IPS-18c (cell line): Measurements from ENCODE around the gene AHNAK2.
"Not testable (repeated sequence)": the region's sequence is repeated elsewhere in the genome, so short reads cannot be mapped to it uniquely, and the experiment has no call there.

Experiments
- H3K4me3 ChIP-seq: 2 replicates; pipeline ENCODE4 v1.7.0; 2013; ENCODE audit warnings: low read depth, mild to moderate bottlenecking, low read length, moderate library complexity; ENCODE audit not compliant: insufficient read depth
- H3K9me3 ChIP-seq: one replicate; pipeline ENCODE4 v1.6.1; 2013; ENCODE audit warnings: mild to moderate bottlenecking, low read length, moderate library complexity; ENCODE audit not compliant: control insufficient read depth, insufficient read depth

The AHNAK2 gene

DNA sequence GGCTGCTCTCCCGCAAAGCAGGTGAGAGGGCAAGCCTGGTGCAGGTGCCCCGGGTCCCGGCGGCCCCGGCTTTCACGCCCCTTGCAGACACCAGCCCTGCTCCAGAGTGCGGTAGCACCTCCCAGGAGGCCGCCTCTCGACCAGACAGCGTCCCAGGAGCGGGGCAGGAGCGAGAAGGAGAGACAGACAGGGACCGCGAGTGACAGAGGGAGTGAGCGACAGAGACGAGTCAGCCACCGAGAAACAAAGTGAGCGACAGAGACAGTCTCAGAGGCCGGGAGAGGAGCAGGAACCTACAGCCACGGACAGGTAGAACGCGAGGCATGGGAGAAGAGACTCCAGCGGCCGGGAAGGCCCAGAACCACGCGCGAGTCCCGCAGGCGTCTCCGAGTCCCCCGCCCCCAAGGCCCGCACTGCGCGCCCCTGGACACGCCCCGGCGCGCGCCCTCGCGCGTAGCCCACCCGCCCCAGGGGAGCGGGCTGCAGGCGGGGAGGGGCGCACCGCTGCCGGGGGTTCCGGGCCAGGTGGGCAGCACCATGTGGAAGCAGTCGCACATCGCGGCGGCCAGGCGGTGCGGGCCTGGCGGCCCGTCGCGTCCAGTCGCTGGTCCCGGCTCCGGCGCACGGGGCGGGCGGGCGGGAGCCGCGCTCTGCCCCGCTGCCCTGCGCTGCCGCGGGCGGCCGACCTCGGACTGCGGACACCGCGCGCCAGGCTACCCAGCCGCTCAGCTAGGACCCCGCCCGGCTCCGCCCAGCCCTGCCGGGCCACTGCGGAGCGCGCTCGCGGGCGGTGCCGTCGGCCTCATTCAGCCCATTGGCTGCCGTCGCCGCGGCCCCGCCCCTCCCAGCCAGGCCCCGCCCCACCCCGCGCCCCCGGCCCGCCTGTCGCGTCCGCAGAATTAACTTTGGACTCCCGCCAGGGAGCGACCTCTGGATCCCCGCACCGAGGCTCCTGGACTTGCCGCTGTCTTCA is at the start of gene AHNAK2:
Gene AHNAK2, minus strand, starts transcription at position 694 of the 973 bp plus-strand sequence. Its CDS starts 137 bp downstream, at position 557.
- Histone ChIP-seq H3K4me3 (peak within 1 kb of the TSS; percentile 48), H3K9me3 (no peaks in the 10 kb centered on the region)

DNA sequence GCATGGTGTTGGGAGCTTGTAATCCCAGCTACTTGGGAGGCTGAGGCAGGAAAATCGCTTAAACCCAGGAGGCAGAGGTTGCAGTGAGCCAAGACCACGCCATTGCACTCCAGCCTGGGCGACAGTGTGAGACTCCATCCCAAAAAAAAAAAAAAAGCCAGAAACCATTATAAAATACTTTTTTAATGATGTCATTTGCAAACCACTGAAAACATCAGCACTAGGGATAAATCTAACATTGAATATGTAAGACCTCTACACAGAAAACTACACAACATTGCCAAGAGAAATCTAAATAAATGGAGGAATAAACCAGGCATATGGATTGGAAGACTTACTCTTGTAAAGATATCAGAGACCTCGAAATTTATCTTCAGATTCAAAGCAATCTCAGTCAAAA is 49.5 kb upstream of the AHNAK2 start:
- H3K4me3 ChIP-seq, H3K9me3 ChIP-seq: not testable (repeated sequence)

DNA sequence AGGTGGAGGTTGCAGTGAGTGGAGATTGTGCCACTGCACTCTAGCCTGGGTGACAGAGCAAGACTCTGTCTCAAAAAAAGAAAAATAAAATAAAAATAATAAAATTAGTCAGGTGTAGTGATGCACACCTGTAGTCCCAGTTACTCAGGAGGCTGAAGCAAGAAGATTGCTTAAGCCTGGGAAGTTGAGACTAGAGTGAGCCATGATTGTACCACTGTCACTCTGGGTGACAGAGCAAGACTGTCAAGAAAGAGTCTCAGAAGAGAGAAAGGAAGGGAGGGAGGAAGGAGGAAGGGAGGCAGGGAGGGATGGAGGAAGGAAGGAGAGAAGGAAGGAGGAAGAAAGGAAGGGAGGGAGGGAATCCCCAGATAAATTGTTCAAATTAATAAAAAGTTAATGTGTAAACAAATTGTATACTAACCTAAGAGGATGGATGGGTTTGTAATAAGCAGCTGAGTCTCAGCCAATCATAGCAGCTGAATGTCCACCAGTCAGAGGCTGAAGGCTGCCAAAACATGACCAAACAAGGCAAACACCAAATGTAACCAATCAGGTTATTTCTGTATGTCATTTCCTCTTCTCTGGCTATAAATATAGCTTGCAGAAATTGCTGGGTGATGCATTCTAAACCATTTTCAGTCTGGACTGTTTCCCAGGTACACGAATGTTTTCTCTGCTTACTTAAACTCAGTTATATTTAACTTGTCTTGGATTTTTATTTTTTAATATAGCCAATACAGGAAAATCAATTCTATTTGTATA is 48.8 kb upstream of the AHNAK2 start:
- no peak overlapping the region for H3K4me3 ChIP-seq

DNA sequence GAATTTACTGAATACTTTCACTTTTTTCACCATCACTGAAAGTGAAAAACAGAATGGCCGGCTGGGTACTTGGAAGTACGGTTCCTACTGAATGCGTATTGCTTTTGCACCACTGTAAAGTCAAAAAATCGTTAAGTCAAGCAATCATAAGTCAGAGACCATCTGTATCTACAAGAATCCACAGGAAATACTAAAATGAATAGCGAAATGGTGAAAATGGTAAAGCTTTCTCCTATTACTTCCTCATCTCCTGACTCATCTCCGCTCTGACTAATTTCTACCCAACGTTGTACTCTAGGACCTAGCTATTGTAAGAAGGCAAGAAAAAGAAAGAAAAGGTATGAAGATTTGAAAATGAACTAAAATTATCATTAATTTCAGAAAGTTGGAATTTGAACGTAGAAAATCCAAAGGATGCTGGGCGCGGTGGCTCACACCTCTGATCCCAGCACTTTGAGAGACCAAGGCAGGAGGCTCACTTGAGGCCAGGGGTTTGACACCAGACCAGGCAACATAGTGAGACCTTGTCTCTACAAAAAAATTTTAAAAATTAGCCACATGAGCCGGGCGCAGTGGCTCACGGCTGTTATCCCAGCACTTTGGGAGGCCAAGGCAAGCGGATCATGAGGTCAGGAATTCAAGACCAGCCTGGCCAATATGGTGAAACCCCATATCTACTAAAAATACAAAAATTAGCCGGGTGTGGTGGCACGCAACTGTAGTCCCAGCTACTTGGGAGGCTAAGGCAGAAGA is 48.0 kb upstream of the AHNAK2 start:
- no peak overlapping the region for H3K4me3 ChIP-seq
- H3K9me3 ChIP-seq, result no peaks in the 10 kb centered on the region

More for the DNA sequence above, 48.8 kb upstream of the AHNAK2 start:
- H3K9me3 ChIP-seq, result no peaks in the 10 kb centered on the region

DNA sequence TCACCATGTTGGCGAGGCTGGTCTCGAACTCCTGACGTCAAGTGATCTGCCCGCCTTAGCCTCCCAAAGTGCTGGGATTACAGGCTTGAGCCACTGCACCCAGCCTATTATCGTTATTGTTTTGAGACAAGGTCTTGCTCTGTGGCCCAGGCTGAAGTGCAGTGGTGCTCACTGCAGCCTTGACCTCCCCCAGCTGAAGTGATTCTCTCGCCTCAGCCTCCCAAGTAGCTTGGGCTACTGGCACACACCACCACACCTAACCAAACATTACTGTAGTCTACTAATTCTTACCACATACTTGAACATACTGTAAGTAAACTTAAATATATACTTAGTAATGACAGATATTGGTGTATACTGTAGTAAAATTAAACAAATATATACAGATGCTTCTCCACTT is 47.3 kb upstream of the AHNAK2 start:
- H3K4me3 ChIP-seq, result no peak overlapping the region
- H3K9me3 ChIP-seq, result no peaks in the 10 kb centered on the region

DNA sequence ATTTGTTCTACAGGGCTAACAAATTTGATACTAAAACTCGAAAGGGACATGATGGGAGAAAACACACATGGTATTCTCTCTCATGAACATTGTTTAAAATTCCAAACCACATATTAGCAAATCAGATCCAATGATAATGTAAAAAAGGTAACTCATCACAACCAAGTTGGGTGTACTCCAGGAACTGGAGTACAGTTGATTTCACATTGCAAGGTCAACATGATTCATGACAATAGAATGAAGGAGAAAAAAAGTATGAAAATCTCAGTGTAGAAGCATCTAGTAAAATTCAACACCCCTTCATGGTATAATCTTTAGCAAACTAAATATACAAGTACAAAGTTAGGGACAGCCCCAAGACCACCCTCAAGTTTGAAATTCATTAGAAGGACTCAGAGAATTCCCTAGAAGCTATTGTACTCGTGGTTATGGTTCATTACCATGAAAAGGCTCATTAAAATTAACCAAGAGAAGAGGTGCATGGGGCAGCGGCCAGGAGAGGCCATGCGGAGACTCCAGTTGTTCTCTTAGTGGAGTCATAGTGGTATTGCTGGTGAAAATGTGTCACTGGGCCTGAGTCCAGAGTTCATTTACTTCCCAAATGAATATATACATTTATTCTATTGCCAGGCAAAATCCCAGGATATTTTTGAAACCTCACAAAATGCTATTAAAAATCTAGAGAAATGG is 45.8 kb upstream of the AHNAK2 start:
- H3K4me3 ChIP-seq, result no peak overlapping the region
- H3K9me3 ChIP-seq, result no peaks in the 10 kb centered on the region

DNA sequence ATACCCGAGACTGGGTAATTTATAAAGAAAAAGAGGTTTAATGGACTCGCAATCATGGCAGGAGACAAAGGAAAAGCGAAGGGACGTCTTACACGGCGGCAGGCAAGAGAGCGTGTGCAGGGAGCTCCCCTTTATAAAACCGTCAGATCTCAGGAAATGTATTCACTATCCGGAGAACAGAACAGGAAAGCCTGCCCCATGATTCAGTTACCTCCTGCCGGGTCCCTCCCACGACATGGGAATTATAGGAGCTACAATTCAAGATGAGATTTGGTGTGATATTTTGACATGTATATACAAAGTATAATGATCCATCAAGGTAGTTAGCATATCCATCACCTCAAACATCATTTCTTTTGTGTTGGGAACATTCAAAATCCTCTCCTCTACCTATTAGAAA is 45.0 kb upstream of the AHNAK2 start:
- Histone ChIP-seq H3K9me3 (no peaks in the 10 kb centered on the region), H3K4me3 (no peak overlapping the region)

DNA sequence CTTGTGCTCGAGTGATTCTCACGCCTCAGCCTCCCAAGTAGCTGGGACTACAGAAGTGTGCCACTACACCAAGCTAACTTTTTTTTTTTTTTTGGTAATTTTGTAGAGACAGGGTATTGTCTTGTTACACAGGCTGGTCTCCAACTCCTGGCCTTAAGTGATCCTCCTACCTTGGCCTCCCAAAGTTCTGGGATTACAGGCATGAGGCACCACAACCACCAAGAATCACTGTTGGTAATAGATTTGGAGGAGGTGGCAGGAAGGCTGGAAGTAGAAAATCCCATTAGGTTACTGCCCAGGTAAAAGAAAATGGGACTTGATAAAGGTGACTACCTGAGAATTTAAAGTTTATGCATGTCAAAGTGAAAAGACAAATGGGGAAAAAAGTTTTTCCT is 44.1 kb upstream of the AHNAK2 start:
- no peaks in the 10 kb centered on the region for H3K9me3 ChIP-seq
- H3K4me3 ChIP-seq, result peak overlapping the region; percentile 93

DNA sequence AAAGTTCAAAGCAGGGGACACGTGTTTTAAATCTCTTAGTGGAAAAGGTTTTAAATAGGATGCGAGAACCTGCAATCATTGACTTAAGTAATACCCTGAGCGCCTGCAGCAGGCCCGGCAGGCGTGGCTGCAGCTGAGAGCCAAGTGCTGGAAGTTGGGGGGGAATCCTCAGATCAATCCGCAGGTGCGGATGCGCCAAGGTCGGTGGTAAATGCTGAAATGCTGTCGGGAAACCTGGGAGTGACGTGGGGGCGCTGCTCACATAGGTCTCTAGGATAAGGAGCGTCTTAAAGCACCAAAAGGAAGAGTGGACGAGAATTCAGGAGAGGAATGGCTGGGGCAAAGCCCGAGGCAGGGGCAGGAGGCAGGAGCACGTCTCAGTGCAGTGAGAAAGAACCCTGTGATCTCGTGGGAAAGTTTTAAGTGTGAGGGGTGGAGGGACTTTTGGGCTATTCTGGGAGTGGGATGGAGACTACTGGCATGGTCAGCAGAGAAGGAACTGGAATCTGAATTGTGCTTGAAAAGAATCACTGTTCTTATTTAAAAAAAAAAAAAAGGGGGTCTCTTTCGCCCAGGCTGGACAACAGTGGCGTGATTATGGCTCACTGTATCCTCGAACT is 43.6 kb upstream of the AHNAK2 start:
- no peaks in the 10 kb centered on the region for H3K9me3 ChIP-seq
- H3K4me3 ChIP-seq, result peak overlapping the region; percentile 93

DNA sequence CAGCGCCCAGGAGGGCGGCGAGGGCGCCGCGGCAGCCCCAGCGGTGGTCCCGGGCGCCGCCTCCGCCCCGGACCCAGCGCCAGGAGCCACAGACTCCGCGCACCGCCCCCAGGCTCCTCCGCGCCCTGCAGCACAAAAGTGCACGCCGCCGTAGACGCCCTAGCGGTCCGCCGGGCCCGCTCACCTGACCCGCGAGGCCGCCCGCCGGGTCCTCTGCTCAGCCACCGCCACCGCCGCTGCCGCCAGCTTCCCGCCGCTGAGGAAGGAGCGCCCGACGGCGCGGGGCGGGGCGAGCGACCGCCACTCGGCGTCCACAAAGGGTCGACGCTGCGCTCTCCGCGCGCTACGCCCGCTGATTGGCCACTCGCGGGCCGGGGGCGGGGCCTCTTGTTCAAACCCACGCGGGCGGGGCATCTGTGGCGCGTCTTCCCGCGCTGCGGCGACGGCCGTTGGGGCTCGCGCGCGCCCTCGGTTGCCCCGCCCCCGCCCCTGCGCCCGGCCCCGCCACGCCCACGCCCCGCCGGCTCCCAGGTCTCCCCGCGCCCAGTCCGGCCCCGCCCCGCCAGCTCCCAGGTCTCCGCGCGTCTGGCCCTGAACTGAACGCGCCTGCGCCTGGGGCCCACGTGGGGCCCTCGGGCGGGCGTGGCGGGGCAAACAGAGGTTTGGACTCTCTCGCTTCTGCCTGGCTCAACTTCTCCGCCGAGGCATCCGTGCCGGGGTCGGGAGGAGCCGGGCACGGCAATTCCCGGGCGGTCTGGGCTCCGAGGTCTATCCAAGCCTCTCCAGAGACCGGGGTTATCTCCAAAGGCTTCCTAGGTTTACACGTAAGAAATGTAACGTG is 42.9 kb upstream of the AHNAK2 start, which contains the start of gene CDCA4:
Gene CDCA4, minus strand, starts transcription at position 269 of the 841 bp plus-strand sequence. CDS start 9,154 bp downstream, outside the sequence.
- Histone ChIP-seq H3K4me3 (peak within 1 kb of the TSS; percentile 93), H3K9me3 (no peaks in the 10 kb centered on the region)

DNA sequence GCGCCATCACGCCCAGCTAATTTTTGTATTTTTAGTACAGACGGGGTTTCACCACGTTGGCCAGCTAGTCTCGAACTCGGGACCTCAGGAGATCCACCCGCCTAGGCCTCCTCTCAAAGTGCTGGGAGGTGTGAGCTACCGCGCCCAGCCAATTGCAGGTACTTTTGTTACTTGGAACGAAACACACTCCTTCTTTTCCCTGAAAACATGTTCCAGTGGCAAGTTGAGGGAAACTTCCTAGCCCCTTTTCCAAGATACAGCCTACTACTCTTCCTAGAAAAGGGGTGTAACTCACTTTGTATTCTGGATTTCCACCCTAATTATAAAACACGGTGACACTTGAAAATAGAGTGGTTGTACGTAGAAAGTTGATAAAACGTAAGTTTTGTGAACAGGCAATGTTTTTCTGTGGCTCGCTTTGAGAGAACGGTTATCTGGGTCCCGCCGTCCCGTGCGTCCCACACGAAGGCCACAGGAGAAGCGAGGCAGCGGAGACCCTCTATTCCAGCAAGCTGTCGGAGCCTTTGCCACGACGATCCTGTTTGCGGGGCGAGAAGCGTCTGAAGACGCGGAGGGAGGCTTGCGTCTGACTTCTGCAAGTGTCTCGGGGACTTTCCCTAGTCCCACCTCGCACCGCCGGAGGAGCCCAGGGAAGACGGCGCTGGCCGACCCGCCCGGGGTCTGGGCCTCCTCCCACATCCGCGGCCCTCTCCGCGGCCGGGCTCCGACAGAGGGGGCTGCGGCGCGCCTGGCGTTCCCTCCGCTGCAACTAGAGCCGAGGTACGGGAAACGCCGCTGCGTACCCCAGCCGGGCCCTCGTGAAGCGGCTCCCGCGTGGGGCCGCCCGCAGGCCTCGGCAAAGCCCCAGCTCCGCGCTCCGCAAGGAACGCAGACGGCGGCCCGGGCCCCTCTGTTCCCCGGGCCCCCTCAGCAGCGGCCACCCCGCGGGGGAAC is 42.0 kb upstream of the AHNAK2 start:
- H3K4me3 ChIP-seq, result peak overlapping the region; percentile 93
- H3K9me3 ChIP-seq, result no peaks in the 10 kb centered on the region

DNA sequence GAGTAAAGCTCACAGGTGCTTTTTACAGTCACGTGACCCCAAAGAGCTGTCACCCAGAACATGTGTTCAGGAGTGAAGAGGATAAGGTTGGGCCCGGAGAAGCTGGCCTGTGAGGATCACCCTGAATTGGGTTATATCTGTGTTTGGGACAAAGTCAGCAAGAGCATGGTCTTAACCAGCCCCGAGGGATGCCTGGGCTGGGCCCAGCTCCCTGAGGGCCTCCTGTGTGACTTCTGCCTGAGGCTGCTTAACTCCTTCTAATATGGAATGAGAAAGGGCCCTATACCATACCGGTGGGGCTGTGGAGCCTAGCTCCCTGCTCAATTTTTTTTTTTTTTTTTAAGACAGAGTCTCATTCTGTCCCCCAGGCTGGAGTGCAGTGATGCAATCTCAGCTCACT is 40.2 kb upstream of the AHNAK2 start:
- no peaks in the 10 kb centered on the region for H3K9me3 ChIP-seq
- no peak overlapping the region for H3K4me3 ChIP-seq

DNA sequence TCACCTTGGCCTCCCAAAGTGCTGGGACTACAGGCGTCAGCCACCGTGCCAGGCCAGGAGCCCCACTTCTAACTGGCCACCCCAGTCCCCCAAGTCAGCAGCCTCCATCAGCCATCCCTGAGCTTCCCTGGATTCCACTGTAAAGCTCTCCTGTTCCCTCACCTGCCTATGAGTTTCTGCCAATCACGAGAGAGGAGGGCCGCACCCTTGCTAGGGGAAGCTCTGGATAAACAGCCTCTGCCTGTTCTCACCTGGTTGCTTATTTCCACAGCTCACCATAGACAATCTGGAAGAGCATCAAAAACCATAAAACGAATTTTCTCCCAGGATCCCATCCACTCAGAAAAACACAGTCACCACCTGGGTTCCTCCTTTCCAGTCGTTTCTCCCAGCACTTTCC is 37.7 kb upstream of the AHNAK2 start:
- Histone ChIP-seq H3K9me3 (no peaks in the 10 kb centered on the region), H3K4me3 (no peak overlapping the region)

DNA sequence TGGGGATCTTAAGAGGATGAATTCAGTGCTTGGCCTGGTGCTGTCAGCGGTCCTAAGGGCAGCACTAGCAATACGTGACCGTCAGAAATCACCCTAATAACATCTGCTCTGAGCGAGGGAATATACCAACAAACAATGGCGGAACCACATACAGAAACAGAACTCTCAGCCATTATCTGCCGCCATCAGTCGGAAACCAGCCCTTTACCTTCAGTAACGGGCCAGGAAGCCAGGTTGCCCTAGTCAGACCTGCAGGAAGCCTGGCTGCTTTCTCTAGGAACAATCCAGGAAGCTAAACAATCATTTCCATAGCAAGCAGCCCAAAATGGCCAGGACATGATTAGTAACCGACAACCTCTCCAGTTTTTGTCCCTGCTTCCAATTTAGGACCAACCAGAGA is 37.1 kb upstream of the AHNAK2 start:
- Histone ChIP-seq H3K4me3 (no peak overlapping the region), H3K9me3 (no peaks in the 10 kb centered on the region)

DNA sequence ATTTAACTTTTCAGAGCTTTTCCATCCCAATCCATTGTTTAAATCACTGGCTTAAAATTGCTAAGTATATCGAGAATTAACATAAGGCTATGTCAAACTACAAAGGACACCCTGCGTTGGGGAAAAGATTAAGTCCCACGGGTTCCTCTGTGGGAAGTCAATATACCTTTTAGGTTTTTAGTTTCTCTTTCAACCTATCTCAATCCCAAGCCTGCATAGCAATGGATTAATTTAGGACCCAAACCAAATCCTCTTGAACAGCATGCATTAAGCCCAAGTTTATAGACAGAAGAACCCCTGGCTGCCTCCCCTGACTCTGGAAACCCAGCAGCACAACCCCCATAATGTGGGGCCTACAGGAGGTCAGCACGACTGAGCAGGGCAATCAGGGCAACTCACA is 36.5 kb upstream of the AHNAK2 start:
- no peak overlapping the region for H3K4me3 ChIP-seq
- H3K9me3 ChIP-seq, result no peaks in the 10 kb centered on the region
